Osteocyte (in vitro differentiated cells): ENCODE measurements around the gene MAML2. TPM values are rescaled to one million over a fixed set of nuclear protein-coding genes. Genes with fewer than 3 reads are reported as not detected.

Experiments
- DNase-seq: peaks from one replicate; pipeline ENCODE4 v3.0.0; 2021; ENCODE audit warnings: mixed read lengths; ENCODE audit not compliant: unreplicated experiment; ENCODE audit errors: extremely low spot score
- H3K27ac Mint-ChIP-seq: one replicate; pipeline ENCODE4 v1.8.0; 2021; ENCODE audit warnings: mild to moderate bottlenecking, mixed read lengths; ENCODE audit not compliant: unreplicated experiment
- H3K27me3 Mint-ChIP-seq: one replicate; pipeline ENCODE4 v1.8.0; 2021; ENCODE audit warnings: mixed read lengths; ENCODE audit not compliant: unreplicated experiment
- H3K36me3 Mint-ChIP-seq: one replicate; pipeline ENCODE4 v1.8.0; 2021; ENCODE audit warnings: mixed read lengths; ENCODE audit not compliant: unreplicated experiment
- H3K4me1 Mint-ChIP-seq: one replicate; pipeline ENCODE4 v1.8.0; 2021; ENCODE audit warnings: mixed read lengths; ENCODE audit not compliant: unreplicated experiment
- H3K4me3 Mint-ChIP-seq: one replicate; pipeline ENCODE4 v1.8.0; 2021; ENCODE audit warnings: mild to moderate bottlenecking, moderate library complexity, mixed read lengths; ENCODE audit not compliant: unreplicated experiment
- H3K9me3 Mint-ChIP-seq: one replicate; pipeline ENCODE4 v1.8.0; 2021; ENCODE audit warnings: mixed read lengths; ENCODE audit not compliant: unreplicated experiment
- CTCF ChIP-seq: fragments of 200-600 bp; sonication (generic); IDR thresholded peaks from 2 replicates; pipeline ENCODE4 v1.5.0; 2021; ENCODE audit warnings: antibody characterized with exemption, mild to moderate bottlenecking, moderate library complexity
- total RNA-seq: library from RNA; stranded (reverse); gene quantifications from 2 replicates; pipeline ENCODE4 v1.2.1, GENCODE V29; 2021

MAML2 gene
- total RNA-seq, 1 donor from 2014 or later, result 29.3 TPM

GRCh38 chr11:96334219-96334618 is 8.8 kb downstream of the MAML2 start:
- Mint-ChIP-seq H3K36me3 (peaks cover 17% of the 10 kb centered on the region), H3K4me1 (peaks cover 86% of the 10 kb centered on the region), H3K27me3 (no peaks in the 10 kb centered on the region), H3K4me3 (no peak overlapping the region), H3K9me3 (no peaks in the 10 kb centered on the region), H3K27ac (peak overlapping the region; percentile 91)
- no peak for TF ChIP-seq CTCF
- no peak for DNase-seq

DNA sequence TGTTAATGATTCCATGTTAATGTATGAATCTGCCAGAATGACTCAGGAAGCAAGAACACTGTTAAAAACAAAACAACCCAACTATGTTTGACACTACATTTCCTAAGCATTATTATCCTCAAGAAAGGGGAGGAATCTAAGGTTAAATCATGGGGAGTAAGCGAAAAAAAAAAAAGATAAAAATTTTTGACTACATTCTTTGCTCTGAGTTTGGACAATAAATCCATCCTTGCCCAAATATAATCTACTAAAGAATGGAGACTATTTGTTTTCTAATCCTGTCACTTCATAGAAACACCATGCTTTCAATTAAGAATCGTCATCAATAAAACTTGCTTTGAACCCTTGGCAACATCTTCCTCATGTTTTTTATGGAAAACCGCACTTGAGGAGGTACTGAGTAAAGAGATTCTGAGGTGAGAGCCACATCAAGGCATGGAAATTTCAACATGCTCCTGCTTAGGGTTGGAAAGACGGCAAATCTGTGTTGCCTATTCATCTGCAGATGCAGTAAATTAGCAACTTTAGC is 9.7 kb downstream of the MAML2 start:
- no peaks in the 10 kb centered on the region for H3K27me3 Mint-ChIP-seq
- peak overlapping the region; percentile 91 for H3K27ac Mint-ChIP-seq
- no peak for TF ChIP-seq CTCF
- H3K36me3 Mint-ChIP-seq, result peaks cover 17% of the 10 kb centered on the region
- H3K4me3 Mint-ChIP-seq, result no peak overlapping the region
- no peak for DNase-seq
- H3K9me3 Mint-ChIP-seq, result no peaks in the 10 kb centered on the region
- peaks cover 86% of the 10 kb centered on the region for H3K4me1 Mint-ChIP-seq

DNA sequence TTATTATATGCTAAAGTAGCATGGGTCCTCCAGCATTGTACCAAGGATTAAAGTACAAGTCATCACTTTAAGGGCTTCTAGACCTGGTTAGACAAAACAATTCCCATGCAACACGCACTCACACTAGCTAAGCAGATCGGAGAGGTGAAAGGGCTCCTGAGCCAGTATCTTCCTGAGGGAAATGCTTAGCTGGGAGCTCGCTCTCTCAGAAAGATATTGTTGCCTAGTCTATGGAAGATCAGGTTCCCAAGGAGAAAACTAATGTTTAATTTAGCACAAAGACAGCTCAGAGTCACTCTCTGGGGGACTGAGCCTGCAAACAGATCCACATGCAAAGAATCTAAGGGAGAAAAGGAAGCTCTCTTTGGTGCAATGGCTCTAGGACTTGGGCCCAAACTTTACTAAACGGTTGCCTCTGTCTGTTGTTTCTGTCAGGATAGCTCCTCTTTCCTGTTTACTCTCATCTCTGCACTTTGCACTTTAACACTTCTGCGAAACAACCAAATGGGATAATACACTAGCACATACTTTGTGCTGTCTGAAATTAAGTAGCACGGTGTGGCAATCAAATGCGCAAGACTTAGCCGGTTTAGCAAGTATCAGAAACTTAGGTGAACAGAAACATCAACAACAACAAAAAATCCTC is 10.7 kb downstream of the MAML2 start:
- Mint-ChIP-seq H3K27ac (peak overlapping the region; percentile 91), H3K4me3 (peak overlapping the region; percentile 19), H3K36me3 (peaks cover 14% of the 10 kb centered on the region), H3K4me1 (peaks cover 82% of the 10 kb centered on the region), H3K27me3 (no peaks in the 10 kb centered on the region), H3K9me3 (no peaks in the 10 kb centered on the region)
- no peak for TF ChIP-seq CTCF
- DNase-seq, result no peak

- H3K4me1 Mint-ChIP-seq, result peaks cover 82% of the 10 kb centered on the region
- peak overlapping the region; percentile 91 for H3K27ac Mint-ChIP-seq
Observed at GRCh38 chr11:96331699-96332116, 11.3 kb downstream of the MAML2 start.

More at GRCh38 chr11:96331699-96332116, 11.3 kb downstream of the MAML2 start:
- no peak for TF ChIP-seq CTCF
- DNase-seq, result no peak
- Mint-ChIP-seq H3K27me3 (no peaks in the 10 kb centered on the region), H3K9me3 (no peaks in the 10 kb centered on the region), H3K4me3 (peak overlapping the region; percentile 19), H3K36me3 (peaks cover 14% of the 10 kb centered on the region)
